WTC11 (cell line): Measurements from ENCODE around the gene IL5. TPM values are rescaled to one million over a fixed set of nuclear protein-coding genes. Genes with fewer than 3 reads are reported as not detected.

Source experiments
- ATAC-seq: fragments of 200-7000 bp; cut with Tn5 transposase; 2 replicates; pipeline ENCODE4 v1.10.0; 2021; ENCODE audit warnings: mild to moderate bottlenecking, moderate library complexity
- CTCF ChIA-PET: fragments of 300-600 bp; sonication (Branson Sonifier 250); formaldehyde crosslinking; loops from one replicate; lab custom pipeline; 2021; ENCODE audit warnings: antibody characterized with exemption; lab: Charles Lee
- POLR2A ChIA-PET: fragments of 350-600 bp; sonication (Branson Sonifier 250); formaldehyde crosslinking; loops from one replicate; lab custom pipeline; 2021; ENCODE audit warnings: antibody characterized with exemption; lab: Charles Lee
- DNase-seq: peaks from one replicate; pipeline ENCODE4 v3.0.0; 2021; ENCODE audit warnings: low spot score
- H3K27ac Mint-ChIP-seq: 2 replicates; pipeline ENCODE4 v1.8.0; 2021; ENCODE audit warnings: mixed read lengths
- H3K27me3 Mint-ChIP-seq: 2 replicates; pipeline ENCODE4 v1.8.0; 2021; ENCODE audit warnings: low read depth, mild to moderate bottlenecking, moderate library complexity, mixed read lengths
- H3K36me3 Mint-ChIP-seq: 2 replicates; pipeline ENCODE4 v1.8.0; 2021; ENCODE audit warnings: mixed read lengths
- H3K4me1 Mint-ChIP-seq: 2 replicates; pipeline ENCODE4 v1.8.0; 2022; ENCODE audit warnings: mixed read lengths
- H3K4me3 Mint-ChIP-seq: 2 replicates; pipeline ENCODE4 v1.8.0; 2021; ENCODE audit warnings: mild to moderate bottlenecking, moderate library complexity, mixed read lengths
- H3K9me3 Mint-ChIP-seq: 2 replicates; pipeline ENCODE4 v1.8.0; 2021; ENCODE audit warnings: mixed read lengths
- CREM ChIP-seq: sonication (generic); formaldehyde crosslinking; IDR thresholded peaks from 2 replicates; pipeline ENCODE4 v1.8.1; 2022; ENCODE audit warnings: mild to moderate bottlenecking, missing genetic modification reagents, moderate library complexity
- EMX1 ChIP-seq: fragments of 250-450 bp; sonication (Bioruptor Pico); IDR thresholded peaks from 2 replicates; pipeline ENCODE4 v1.8.0; 2021; ENCODE audit warnings: mild to moderate bottlenecking
- FOXJ3 ChIP-seq: sonication (generic); formaldehyde crosslinking; IDR thresholded peaks from 2 replicates; pipeline ENCODE4 v1.9.0; 2021; ENCODE audit warnings: missing genetic modification reagents, mild to moderate bottlenecking, borderline replicate concordance
- GRHL2 ChIP-seq: fragments of 250-450 bp; sonication (Bioruptor Pico); IDR thresholded peaks from 2 replicates; pipeline ENCODE4 v1.8.0; 2022; ENCODE audit warnings: mild to moderate bottlenecking, moderate library complexity; ENCODE audit not compliant: insufficient replicate concordance, severe bottlenecking
- IRF2 ChIP-seq: sonication (generic); formaldehyde crosslinking; IDR thresholded peaks from 2 replicates; pipeline ENCODE4 v1.8.0; 2022; ENCODE audit warnings: low read depth, missing genetic modification reagents, borderline replicate concordance
- TCF7 ChIP-seq: sonication (generic); formaldehyde crosslinking; IDR thresholded peaks from 2 replicates; pipeline ENCODE4 v1.8.0; 2022; ENCODE audit warnings: mild to moderate bottlenecking, low read depth, missing genetic modification reagents, moderate library complexity
- TEAD4 ChIP-seq: sonication (generic); formaldehyde crosslinking; IDR thresholded peaks from 2 replicates; pipeline ENCODE4 v1.8.0; 2022; ENCODE audit warnings: mild to moderate bottlenecking, missing genetic modification reagents
- TP53 ChIP-seq: sonication (generic); formaldehyde crosslinking; IDR thresholded peaks from 2 replicates; pipeline ENCODE4 v1.8.1; 2023; ENCODE audit warnings: mild to moderate bottlenecking, missing genetic modification reagents
- ZNF121 ChIP-seq: sonication (generic); formaldehyde crosslinking; IDR thresholded peaks from 2 replicates; pipeline ENCODE4 v1.8.0; 2023; ENCODE audit warnings: missing genetic modification reagents
- ZNF138 ChIP-seq: sonication (generic); formaldehyde crosslinking; conservative IDR thresholded peaks from 2 replicates; pipeline ENCODE4 v1.8.1; 2022; ENCODE audit warnings: mild to moderate bottlenecking, moderate library complexity, missing genetic modification reagents
- ZNF263 ChIP-seq: sonication (generic); formaldehyde crosslinking; IDR thresholded peaks from 2 replicates; pipeline ENCODE4 v1.8.1; 2022; ENCODE audit warnings: low read depth, mild to moderate bottlenecking, moderate library complexity, missing genetic modification reagents
- total RNA-seq: library from RNA; stranded (reverse); gene quantifications from 3 replicates; pipeline ENCODE4 v1.2.3, GENCODE V29; 2021
- TF ChIP-seq, protein P1 (sequence below): sonication (generic); formaldehyde crosslinking; IDR thresholded peaks from 2 replicates; pipeline ENCODE4 v1.8.0; 2023; ENCODE audit warnings: missing genetic modification reagents
- TF ChIP-seq, protein P2 (sequence below): fragments of 250-450 bp; sonication (Bioruptor Pico); IDR thresholded peaks from 2 replicates; pipeline ENCODE4 v1.9.0; 2021; ENCODE audit warnings: mild to moderate bottlenecking, borderline replicate concordance
- TF ChIP-seq, protein P3 (sequence below): fragments of 250-450 bp; sonication (Bioruptor Pico); IDR thresholded peaks from 2 replicates; pipeline ENCODE4 v1.9.0; 2021; ENCODE audit warnings: mild to moderate bottlenecking
- TF ChIP-seq, protein P4 (sequence below): sonication (generic); formaldehyde crosslinking; conservative IDR thresholded peaks from 2 replicates; pipeline ENCODE4 v1.8.1; 2023; ENCODE audit warnings: mild to moderate bottlenecking, low read depth, missing genetic modification reagents, moderate library complexity
- TF ChIP-seq, protein P5 (sequence below): sonication (generic); formaldehyde crosslinking; IDR thresholded peaks from 2 replicates; pipeline ENCODE4 v1.8.1; 2023; ENCODE audit warnings: mild to moderate bottlenecking, missing genetic modification reagents
- TF ChIP-seq, protein P6 (sequence below): sonication (generic); formaldehyde crosslinking; IDR thresholded peaks from 2 replicates; pipeline ENCODE4 v1.8.0; 2022; ENCODE audit warnings: mild to moderate bottlenecking, missing genetic modification reagents
- TF ChIP-seq, protein P7 (sequence below): fragments of 250-450 bp; sonication (Bioruptor Pico); conservative IDR thresholded peaks from 2 replicates; pipeline ENCODE4 v1.9.0; 2021; ENCODE audit warnings: mild to moderate bottlenecking
- TF ChIP-seq, protein P8 (sequence below): fragments of 250-450 bp; sonication (Bioruptor Pico); IDR thresholded peaks from 2 replicates; pipeline ENCODE4 v2.1.2; 2022; ENCODE audit warnings: mild to moderate bottlenecking, moderate library complexity

The IL5 gene
- total RNA-seq, 1 experiment from 2014 or later, result not detected

DNA sequence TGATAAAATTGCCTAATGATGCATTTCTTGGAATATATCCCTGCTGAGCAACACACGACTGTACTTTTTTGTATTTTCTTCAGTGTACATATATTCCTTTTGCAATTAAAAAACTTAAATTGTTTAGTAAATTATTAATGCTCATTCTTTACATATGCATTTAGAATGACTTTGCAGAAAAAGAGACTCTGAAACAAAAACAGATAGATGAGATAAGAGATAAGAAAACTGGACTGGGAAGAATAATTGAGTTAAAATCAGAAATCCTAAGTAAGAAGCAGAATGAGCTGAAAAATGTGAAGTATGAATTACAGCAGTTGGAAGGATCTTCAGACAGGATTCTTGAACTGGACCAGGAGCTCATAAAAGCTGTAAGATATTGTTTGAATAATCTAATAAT is 46.1 kb upstream of the IL5 start (continued):
- TF ChIP-seq, protein P1, sequence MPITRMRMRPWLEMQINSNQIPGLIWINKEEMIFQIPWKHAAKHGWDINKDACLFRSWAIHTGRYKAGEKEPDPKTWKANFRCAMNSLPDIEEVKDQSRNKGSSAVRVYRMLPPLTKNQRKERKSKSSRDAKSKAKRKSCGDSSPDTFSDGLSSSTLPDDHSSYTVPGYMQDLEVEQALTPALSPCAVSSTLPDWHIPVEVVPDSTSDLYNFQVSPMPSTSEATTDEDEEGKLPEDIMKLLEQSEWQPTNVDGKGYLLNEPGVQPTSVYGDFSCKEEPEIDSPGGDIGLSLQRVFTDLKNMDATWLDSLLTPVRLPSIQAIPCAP (CRISPR knock-in tag), result no peak
- TF ChIP-seq, protein P2, sequence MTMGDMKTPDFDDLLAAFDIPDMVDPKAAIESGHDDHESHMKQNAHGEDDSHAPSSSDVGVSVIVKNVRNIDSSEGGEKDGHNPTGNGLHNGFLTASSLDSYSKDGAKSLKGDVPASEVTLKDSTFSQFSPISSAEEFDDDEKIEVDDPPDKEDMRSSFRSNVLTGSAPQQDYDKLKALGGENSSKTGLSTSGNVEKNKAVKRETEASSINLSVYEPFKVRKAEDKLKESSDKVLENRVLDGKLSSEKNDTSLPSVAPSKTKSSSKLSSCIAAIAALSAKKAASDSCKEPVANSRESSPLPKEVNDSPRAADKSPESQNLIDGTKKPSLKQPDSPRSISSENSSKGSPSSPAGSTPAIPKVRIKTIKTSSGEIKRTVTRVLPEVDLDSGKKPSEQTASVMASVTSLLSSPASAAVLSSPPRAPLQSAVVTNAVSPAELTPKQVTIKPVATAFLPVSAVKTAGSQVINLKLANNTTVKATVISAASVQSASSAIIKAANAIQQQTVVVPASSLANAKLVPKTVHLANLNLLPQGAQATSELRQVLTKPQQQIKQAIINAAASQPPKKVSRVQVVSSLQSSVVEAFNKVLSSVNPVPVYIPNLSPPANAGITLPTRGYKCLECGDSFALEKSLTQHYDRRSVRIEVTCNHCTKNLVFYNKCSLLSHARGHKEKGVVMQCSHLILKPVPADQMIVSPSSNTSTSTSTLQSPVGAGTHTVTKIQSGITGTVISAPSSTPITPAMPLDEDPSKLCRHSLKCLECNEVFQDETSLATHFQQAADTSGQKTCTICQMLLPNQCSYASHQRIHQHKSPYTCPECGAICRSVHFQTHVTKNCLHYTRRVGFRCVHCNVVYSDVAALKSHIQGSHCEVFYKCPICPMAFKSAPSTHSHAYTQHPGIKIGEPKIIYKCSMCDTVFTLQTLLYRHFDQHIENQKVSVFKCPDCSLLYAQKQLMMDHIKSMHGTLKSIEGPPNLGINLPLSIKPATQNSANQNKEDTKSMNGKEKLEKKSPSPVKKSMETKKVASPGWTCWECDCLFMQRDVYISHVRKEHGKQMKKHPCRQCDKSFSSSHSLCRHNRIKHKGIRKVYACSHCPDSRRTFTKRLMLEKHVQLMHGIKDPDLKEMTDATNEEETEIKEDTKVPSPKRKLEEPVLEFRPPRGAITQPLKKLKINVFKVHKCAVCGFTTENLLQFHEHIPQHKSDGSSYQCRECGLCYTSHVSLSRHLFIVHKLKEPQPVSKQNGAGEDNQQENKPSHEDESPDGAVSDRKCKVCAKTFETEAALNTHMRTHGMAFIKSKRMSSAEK (CRISPR knock-in tag), result no peak
- TF ChIP-seq, protein P3, sequence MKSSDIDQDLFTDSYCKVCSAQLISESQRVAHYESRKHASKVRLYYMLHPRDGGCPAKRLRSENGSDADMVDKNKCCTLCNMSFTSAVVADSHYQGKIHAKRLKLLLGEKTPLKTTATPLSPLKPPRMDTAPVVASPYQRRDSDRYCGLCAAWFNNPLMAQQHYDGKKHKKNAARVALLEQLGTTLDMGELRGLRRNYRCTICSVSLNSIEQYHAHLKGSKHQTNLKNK (CRISPR knock-in tag), result no peak
- TF ChIP-seq ZNF121 (CRISPR knock-in tag), result no peak
- no peak for TF ChIP-seq IRF2 (CRISPR knock-in tag)
- no peak for TF ChIP-seq TCF7 (CRISPR knock-in tag)
- no peak for TF ChIP-seq TP53 (CRISPR knock-in tag)
- TF ChIP-seq GRHL2 (CRISPR knock-in tag), result no peak
- TF ChIP-seq, protein P4, sequence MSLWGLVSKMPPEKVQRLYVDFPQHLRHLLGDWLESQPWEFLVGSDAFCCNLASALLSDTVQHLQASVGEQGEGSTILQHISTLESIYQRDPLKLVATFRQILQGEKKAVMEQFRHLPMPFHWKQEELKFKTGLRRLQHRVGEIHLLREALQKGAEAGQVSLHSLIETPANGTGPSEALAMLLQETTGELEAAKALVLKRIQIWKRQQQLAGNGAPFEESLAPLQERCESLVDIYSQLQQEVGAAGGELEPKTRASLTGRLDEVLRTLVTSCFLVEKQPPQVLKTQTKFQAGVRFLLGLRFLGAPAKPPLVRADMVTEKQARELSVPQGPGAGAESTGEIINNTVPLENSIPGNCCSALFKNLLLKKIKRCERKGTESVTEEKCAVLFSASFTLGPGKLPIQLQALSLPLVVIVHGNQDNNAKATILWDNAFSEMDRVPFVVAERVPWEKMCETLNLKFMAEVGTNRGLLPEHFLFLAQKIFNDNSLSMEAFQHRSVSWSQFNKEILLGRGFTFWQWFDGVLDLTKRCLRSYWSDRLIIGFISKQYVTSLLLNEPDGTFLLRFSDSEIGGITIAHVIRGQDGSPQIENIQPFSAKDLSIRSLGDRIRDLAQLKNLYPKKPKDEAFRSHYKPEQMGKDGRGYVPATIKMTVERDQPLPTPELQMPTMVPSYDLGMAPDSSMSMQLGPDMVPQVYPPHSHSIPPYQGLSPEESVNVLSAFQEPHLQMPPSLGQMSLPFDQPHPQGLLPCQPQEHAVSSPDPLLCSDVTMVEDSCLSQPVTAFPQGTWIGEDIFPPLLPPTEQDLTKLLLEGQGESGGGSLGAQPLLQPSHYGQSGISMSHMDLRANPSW (CRISPR knock-in tag), result no peak
- TF ChIP-seq TEAD4 (CRISPR knock-in tag), result no peak
- TF ChIP-seq, protein P5, sequence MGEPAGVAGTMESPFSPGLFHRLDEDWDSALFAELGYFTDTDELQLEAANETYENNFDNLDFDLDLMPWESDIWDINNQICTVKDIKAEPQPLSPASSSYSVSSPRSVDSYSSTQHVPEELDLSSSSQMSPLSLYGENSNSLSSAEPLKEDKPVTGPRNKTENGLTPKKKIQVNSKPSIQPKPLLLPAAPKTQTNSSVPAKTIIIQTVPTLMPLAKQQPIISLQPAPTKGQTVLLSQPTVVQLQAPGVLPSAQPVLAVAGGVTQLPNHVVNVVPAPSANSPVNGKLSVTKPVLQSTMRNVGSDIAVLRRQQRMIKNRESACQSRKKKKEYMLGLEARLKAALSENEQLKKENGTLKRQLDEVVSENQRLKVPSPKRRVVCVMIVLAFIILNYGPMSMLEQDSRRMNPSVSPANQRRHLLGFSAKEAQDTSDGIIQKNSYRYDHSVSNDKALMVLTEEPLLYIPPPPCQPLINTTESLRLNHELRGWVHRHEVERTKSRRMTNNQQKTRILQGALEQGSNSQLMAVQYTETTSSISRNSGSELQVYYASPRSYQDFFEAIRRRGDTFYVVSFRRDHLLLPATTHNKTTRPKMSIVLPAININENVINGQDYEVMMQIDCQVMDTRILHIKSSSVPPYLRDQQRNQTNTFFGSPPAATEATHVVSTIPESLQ, result no peak
- TF ChIP-seq, all 79 proteins: peak for 0

DNA sequence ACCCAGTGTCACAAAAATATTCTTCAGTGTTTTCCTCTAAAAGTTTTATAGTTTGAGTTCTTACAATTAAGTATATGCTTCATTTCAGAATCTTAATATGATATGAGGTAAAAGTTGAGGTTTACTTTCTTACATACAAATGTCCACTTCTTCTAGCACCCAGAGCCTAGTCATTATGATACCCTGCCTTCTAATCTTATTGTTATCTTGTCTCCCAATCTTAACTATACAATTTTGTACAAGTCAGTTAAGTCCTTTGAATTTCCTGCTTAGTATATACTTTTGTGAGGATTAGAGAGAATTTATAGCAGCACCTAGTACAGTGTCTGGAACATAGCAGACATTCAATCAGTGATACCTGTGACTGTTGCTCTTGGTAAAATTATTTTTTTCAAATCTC is 42.7 kb upstream of the IL5 start:
- CTCF ChIA-PET, result interaction anchor here (1.3 kb wide), 1 partner anchor 59 kb away, joined by 4 read pairs; no protein-coding TSS in a partner anchor
- no peak overlapping the region for H3K4me3 Mint-ChIP-seq
- peaks cover 4% of the 10 kb centered on the region; the same call in 1 of the 2 replicates for H3K9me3 Mint-ChIP-seq
- no peaks in the 10 kb centered on the region for H3K4me1 Mint-ChIP-seq
- DNase-seq, result no peak
- no peaks in the 10 kb centered on the region for H3K27me3 Mint-ChIP-seq
- ATAC-seq, result no peak
- peaks cover 27% of the 10 kb centered on the region for H3K36me3 Mint-ChIP-seq
- no peak overlapping the region for H3K27ac Mint-ChIP-seq
- POLR2A ChIA-PET, result no interaction called here
- TF ChIP-seq EMX1 (CRISPR knock-in tag) (no peak), ZNF138 (CRISPR knock-in tag) (no peak), GRHL2 (CRISPR knock-in tag) (no peak), ZNF263 (CRISPR knock-in tag) (no peak), CREM (CRISPR knock-in tag) (no peak), FOXJ3 (no peak)
- TF ChIP-seq, protein P6, sequence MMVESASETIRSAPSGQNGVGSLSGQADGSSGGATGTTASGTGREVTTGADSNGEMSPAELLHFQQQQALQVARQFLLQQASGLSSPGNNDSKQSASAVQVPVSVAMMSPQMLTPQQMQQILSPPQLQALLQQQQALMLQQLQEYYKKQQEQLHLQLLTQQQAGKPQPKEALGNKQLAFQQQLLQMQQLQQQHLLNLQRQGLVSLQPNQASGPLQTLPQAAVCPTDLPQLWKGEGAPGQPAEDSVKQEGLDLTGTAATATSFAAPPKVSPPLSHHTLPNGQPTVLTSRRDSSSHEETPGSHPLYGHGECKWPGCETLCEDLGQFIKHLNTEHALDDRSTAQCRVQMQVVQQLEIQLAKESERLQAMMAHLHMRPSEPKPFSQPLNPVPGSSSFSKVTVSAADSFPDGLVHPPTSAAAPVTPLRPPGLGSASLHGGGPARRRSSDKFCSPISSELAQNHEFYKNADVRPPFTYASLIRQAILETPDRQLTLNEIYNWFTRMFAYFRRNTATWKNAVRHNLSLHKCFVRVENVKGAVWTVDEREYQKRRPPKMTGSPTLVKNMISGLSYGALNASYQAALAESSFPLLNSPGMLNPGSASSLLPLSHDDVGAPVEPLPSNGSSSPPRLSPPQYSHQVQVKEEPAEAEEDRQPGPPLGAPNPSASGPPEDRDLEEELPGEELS (CRISPR knock-in tag), result no peak
- TF ChIP-seq, protein P1 (CRISPR knock-in tag), result no peak
- TF ChIP-seq, protein P7, sequence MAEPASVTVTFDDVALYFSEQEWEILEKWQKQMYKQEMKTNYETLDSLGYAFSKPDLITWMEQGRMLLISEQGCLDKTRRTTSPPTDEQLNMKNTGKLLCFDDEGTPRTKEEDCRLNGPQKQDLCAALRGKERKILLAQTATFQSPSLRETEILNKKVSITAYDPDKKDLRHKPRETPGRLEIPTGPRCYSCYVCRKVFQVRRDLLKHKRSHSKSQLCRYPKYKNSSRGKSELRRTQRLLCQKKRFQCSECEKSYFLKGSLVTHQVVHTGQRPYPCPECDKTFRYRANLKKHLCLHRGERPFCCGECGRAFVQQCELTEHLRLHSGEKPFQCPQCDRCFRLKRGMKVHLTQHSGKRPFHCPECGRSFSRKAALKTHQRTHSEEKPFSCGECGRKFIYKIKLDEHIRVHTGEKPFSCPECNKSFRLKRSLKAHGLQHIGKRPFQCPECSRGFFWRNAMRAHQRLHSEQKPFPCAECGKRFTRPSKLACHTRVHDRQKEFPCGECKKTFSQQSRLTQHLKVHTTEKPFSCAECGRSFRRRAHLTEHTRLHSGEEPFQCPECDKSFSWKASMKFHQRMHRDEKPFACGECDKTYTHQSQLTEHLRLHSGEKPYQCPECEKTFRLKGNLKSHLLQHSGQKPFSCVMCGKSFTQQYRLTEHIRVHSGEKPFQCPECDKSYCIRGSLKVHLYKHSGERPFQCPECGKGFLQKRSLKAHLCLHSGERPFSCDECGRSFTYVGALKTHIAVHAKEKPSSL (CRISPR knock-in tag), result no peak
- TF ChIP-seq, protein P8, sequence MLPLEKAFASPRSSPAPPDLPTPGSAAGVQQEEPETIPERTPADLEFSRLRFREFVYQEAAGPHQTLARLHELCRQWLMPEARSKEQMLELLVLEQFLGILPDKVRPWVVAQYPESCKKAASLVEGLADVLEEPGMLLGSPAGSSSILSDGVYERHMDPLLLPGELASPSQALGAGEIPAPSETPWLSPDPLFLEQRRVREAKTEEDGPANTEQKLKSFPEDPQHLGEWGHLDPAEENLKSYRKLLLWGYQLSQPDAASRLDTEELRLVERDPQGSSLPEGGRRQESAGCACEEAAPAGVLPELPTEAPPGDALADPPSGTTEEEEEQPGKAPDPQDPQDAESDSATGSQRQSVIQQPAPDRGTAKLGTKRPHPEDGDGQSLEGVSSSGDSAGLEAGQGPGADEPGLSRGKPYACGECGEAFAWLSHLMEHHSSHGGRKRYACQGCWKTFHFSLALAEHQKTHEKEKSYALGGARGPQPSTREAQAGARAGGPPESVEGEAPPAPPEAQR (CRISPR knock-in tag), result no peak
